Choroid plexus epithelial cell (primary cell): ENCODE results near the gene ZNF70.
A peak's percentile ranks its signal among the peaks of the same experiment; 100 is the strongest.

Source experiments
- DNase-seq: peaks from one replicate; pipeline ENCODE4 v3.0.0-alpha.2; 2010; ENCODE audit warnings: low read depth
- H3K4me3 ChIP-seq: 2 replicates; pipeline ENCODE4 v1.5.1; 2011; ENCODE audit warnings: low read depth, mild to moderate bottlenecking, control low read depth, low read length, moderate library complexity
- CTCF ChIP-seq: conservative IDR thresholded peaks from 2 replicates; pipeline ENCODE4 v1.5.1; 2011; ENCODE audit warnings: low read depth, mild to moderate bottlenecking, control low read depth, inconsistent platforms, low read length, moderate library complexity

The ZNF70 gene

GRCh38 chr22:23783265-23784150, 32.6 kb upstream of the ZNF70 start:
- TF ChIP-seq CTCF, result no peak
- no peak for DNase-seq
- H3K4me3 ChIP-seq, result no peak overlapping the region

GRCh38 chr22:23782703-23783102, 31.8 kb upstream of the ZNF70 start:
- TF ChIP-seq CTCF, result no peak
- no peak overlapping the region for H3K4me3 ChIP-seq
- no peak for DNase-seq

- no peak overlapping the region for H3K4me3 ChIP-seq
- TF ChIP-seq CTCF, result no peak
- no peak for DNase-seq
Measured at GRCh38 chr22:23782252-23782651, 31.3 kb upstream of the ZNF70 start.

- no peak overlapping the region for H3K4me3 ChIP-seq
- TF ChIP-seq CTCF, result no peak
- DNase-seq, result peak; percentile 31
Measured at GRCh38 chr22:23781511-23782183, 30.7 kb upstream of the ZNF70 start.

GRCh38 chr22:23781065-23781464, 30.2 kb upstream of the ZNF70 start:
- TF ChIP-seq CTCF, result no peak
- no peak for DNase-seq

GRCh38 chr22:23780146-23780748, 29.3 kb upstream of the ZNF70 start:
- no peak for TF ChIP-seq CTCF
- no peak for DNase-seq
- H3K4me3 ChIP-seq, result no peak overlapping the region

More at GRCh38 chr22:23781065-23781464, 30.2 kb upstream of the ZNF70 start:
- H3K4me3 ChIP-seq, result no peak overlapping the region
